GM12878 (cell line): ENCODE results near the gene SERPINH1. TPM values are rescaled to one million over a fixed set of nuclear protein-coding genes. Genes with fewer than 3 reads are reported as not detected.

Source experiments
- ATAC-seq: fragments of 200-7000 bp; cut with Tn5 transposase; 3 replicates; pipeline ENCODE4 v1.9.1; 2020; ENCODE audit warnings: mild to moderate bottlenecking, moderate library complexity
- BruUV-seq: library from RNA; stranded (reverse); fragments of 400-500 nt; replicated peaks from 2 replicates; lab custom pipeline; 2021; lab: Mats Ljungman, UMichigan
- CTCF ChIA-PET: fragments of 300-600 bp; sonication (Branson Sonifier 250); formaldehyde crosslinking; extraction: SDS; loops from one replicate; lab custom pipeline; 2021; ENCODE audit warnings: inconsistent platforms; lab: Yijun Ruan, JAX
- POLR2A ChIA-PET: fragments of 350-600 bp; formaldehyde crosslinking; extraction: SDS; loops from one replicate; lab custom pipeline; 2021; ENCODE audit warnings: inconsistent platforms; lab: Charles Lee
- RAD21 ChIA-PET: fragments of 300-600 bp; sonication (Branson Sonifier 250); formaldehyde crosslinking; loops from one replicate; lab custom pipeline; 2023; ENCODE audit warnings: antibody characterized with exemption; ENCODE audit not compliant: unreplicated experiment; lab: Charles Lee
- SMC1A ChIA-PET: fragments of 300-600 bp; sonication (Branson Sonifier 250); formaldehyde crosslinking; loops from one replicate; lab custom pipeline; 2023; ENCODE audit not compliant: unreplicated experiment, uncharacterized antibody; lab: Charles Lee
- DNase-seq: peaks from one replicate; pipeline ENCODE4 v3.0.0-alpha.2; 2011; ENCODE audit warnings: low read depth, low spot score
- FAIRE-seq: peaks from 3 replicates; lab custom pipeline; 2011; peaks lifted over from hg19 to GRCh38; lab: Jason Lieb, UNC
- H2AFZ ChIP-seq: 2 replicates; pipeline ENCODE4 v1.6.0; 2011; ENCODE audit warnings: low read depth, low read length, control low read depth; ENCODE audit not compliant: control insufficient read depth
- H3K27ac ChIP-seq: 2 replicates; pipeline ENCODE4 v1.5.1; 2011; ENCODE audit warnings: control low read depth; ENCODE audit not compliant: control insufficient read depth, insufficient read depth
- H3K27me3 ChIP-seq, 2 experiments: replicated peaks in 1 of 2; 2 replicates each; pipeline versions ENCODE4 v1.6.0 to v1.6.1; 2011; ENCODE audit warnings: low read length in 1 of 2; ENCODE audit not compliant: control insufficient read depth in 2 of 2, insufficient read depth in 2 of 2
- H3K36me3 ChIP-seq, 2 experiments: 2 replicates each; pipeline ENCODE4 v1.5.1; 2011; ENCODE audit warnings: low read length in 1 of 2; ENCODE audit not compliant: control insufficient read depth in 2 of 2, insufficient read depth in 2 of 2
- H3K4me1 ChIP-seq: 2 replicates; pipeline ENCODE4 v1.6.1; 2011; ENCODE audit warnings: mild to moderate bottlenecking, low read length, moderate library complexity, mixed read lengths; ENCODE audit not compliant: control insufficient read depth, insufficient read depth
- H3K4me2 ChIP-seq: 2 replicates; pipeline ENCODE4 v1.6.0; 2011; ENCODE audit warnings: control low read depth; ENCODE audit not compliant: control insufficient read depth, insufficient read depth
- H3K4me3 ChIP-seq: fragments of 200-600 bp; sonication (generic); 2 replicates; pipeline ENCODE4 v1.5.1; 2016
- H3K79me2 ChIP-seq: 2 replicates; pipeline ENCODE4 v1.6.0; 2011; ENCODE audit warnings: low read length; ENCODE audit not compliant: control insufficient read depth, insufficient read depth
- H3K9ac ChIP-seq: 2 replicates; pipeline ENCODE4 v1.8.0; 2011; ENCODE audit warnings: low read length, control low read depth, mixed read lengths; ENCODE audit not compliant: control insufficient read depth, insufficient read depth
- H3K9me3 ChIP-seq: replicated peaks from 3 replicates; pipeline ENCODE4 v1.5.1; 2011; ENCODE audit warnings: mild to moderate bottlenecking, low read length; ENCODE audit not compliant: control insufficient read depth, insufficient read depth
- H4K20me1 ChIP-seq: 2 replicates; pipeline ENCODE4 v1.6.0; 2011; ENCODE audit not compliant: control insufficient read depth, insufficient read depth
- BRCA1 ChIP-seq: IDR thresholded peaks from 2 replicates; pipeline ENCODE4 v1.6.1; 2011; ENCODE audit warnings: low read depth, low read length, improper control_type of control experiment
- CBX5 ChIP-seq: sonication (generic); IDR thresholded peaks from 2 replicates; pipeline ENCODE4 v1.6.1; 2016; ENCODE audit warnings: low read depth, moderate library complexity, mild to moderate bottlenecking, inconsistent platforms
- CEBPB ChIP-seq, 2 experiments: fragments of 150-350 bp in 1 of 2; IDR thresholded peaks; 2 replicates each; pipeline ENCODE4 v1.6.1; 2012 to 2014; ENCODE audit warnings: low read depth in 2 of 2, low read length in 2 of 2, borderline replicate concordance in 1 of 2, inconsistent platforms in 1 of 2
- CHD4 ChIP-seq: fragments of 200-600 bp; sonication (generic); IDR thresholded peaks from 2 replicates; pipeline ENCODE4 v1.6.1; 2016; ENCODE audit warnings: mild to moderate bottlenecking
- CREM ChIP-seq: IDR thresholded peaks from 2 replicates; pipeline ENCODE4 v1.6.1; 2014; ENCODE audit warnings: antibody characterized with exemption, low read depth
- DPF2 ChIP-seq: fragments of 450-650 bp; IDR thresholded peaks from 2 replicates; pipeline ENCODE4 v1.6.1; 2017; ENCODE audit warnings: mild to moderate bottlenecking
- E2F8 ChIP-seq: fragments of 450-650 bp; IDR thresholded peaks from 2 replicates; pipeline ENCODE4 v1.6.1; 2018; ENCODE audit warnings: mild to moderate bottlenecking, low read depth, moderate library complexity; ENCODE audit not compliant: partially characterized antibody
- NFYA ChIP-seq: IDR thresholded peaks from 2 replicates; pipeline ENCODE4 v1.6.1; 2011; ENCODE audit warnings: low read depth, mild to moderate bottlenecking, low read length, improper control_type of control experiment, borderline replicate concordance
- POLR2A ChIP-seq: IDR thresholded peaks from 2 replicates; pipeline ENCODE4 v1.6.1; 2011; ENCODE audit warnings: low read depth, mild to moderate bottlenecking, low read length
- RB1 ChIP-seq: fragments of 450-650 bp; formaldehyde crosslinking; IDR thresholded peaks from 2 replicates; pipeline ENCODE4 v1.6.1; 2017; ENCODE audit warnings: mild to moderate bottlenecking, borderline replicate concordance
- SMARCA5 ChIP-seq: fragments of 450-650 bp; IDR thresholded peaks from 2 replicates; pipeline ENCODE4 v1.6.1; 2017; ENCODE audit warnings: mild to moderate bottlenecking
- SMC3 ChIP-seq: IDR thresholded peaks from 2 replicates; pipeline ENCODE4 v1.6.1; 2011; ENCODE audit warnings: low read length, improper control_type of control experiment, borderline replicate concordance
- ZNF592 ChIP-seq: fragments of 450-650 bp; IDR thresholded peaks from 2 replicates; pipeline ENCODE4 v1.6.1; 2017; ENCODE audit warnings: mild to moderate bottlenecking, moderate library complexity
- WGBS: methylation state at CpG from one replicate; pipeline ENCODE4 v1.1.6; 2016; ENCODE audit warnings: low lambda C conversion rate; ENCODE audit not compliant: insufficient replicate concordance, insufficient coverage; ENCODE audit errors: missing lambda C conversion rate; 5-methylcytosine and 5-hydroxymethylcytosine counted together
- in situ Hi-C: fragments of 300-500 bp; cut with MboI; formaldehyde crosslinking; loops from 9 replicates; pipeline ENCODE4 v1.14.3; 2018; ENCODE audit warnings: mixed read lengths
- intact Hi-C: fragments of 100-400 bp; cut with micrococcal nuclease; formaldehyde crosslinking; loops from one replicate; pipeline ENCODE4 v1.14.2; 2022; ENCODE audit not compliant: unreplicated experiment
- polyA plus RNA-seq, 11 experiments: library from polyadenylated mRNA; depleted of rRNA in 4 of 11; unstranded in 6 of 11; stranded (reverse) in 5 of 11; fragments of >200 nt; fragmentation: Nextera tagmentation in 4 of 11; fragmentation: Illumina TruSeq in 1 of 11; extraction: Ambion mirVana in 4 of 11; extraction: Trizol in 1 of 11; gene quantifications; 1 replicate in 1 of 11; 2 replicates in 10 of 11; pipeline versions ENCODE4 v1.2.1 to v1.2.3, GENCODE V29; 2011 to 2016; ENCODE audit warnings: inconsistent platforms in 2 of 11, missing spikeins in 2 of 11, low read depth in 1 of 11
- total RNA-seq, 4 experiments: library from RNA; depleted of rRNA in 3 of 4; stranded (reverse); fragments of >200 nt in 3 of 4; fragmentation: Illumina TruSeq in 1 of 4; extraction: Trizol in 1 of 4; gene quantifications; 2 replicates each; pipeline versions ENCODE4 v1.2.1 to v1.2.3, GENCODE V29; 2013 to 2021
- TF ChIP-seq, protein P1 (sequence below): fragments of 450-650 bp; IDR thresholded peaks from 2 replicates; pipeline ENCODE4 v1.6.1; 2017; ENCODE audit warnings: mild to moderate bottlenecking, moderate library complexity

SERPINH1 gene
- total and polyA plus RNA-seq, 10 of the 15 experiments (the other 5 are each of a cell fraction or from before 2014, with no cell fraction given): 0.34 to 19.8 (median 13.7) TPM

GRCh38 chr11:75591966-75592365 is 29.9 kb downstream of the SERPINH1 start:
- Histone ChIP-seq H3K9me3 (no peaks in the 10 kb centered on the region), H2AFZ (no peak overlapping the region), H3K27me3 (no peaks in the 10 kb centered on the region; a peak in 2 of 4 replicates), H3K4me2 (no peak overlapping the region), H3K4me3 (no peak overlapping the region), H3K4me1 (peaks cover 8% of the 10 kb centered on the region), H3K9ac (no peak overlapping the region), H3K79me2 (no peaks in the 10 kb centered on the region), H3K27ac (no peak overlapping the region), H4K20me1 (no peaks in the 10 kb centered on the region), H3K36me3 (no peaks in the 10 kb centered on the region)
- CTCF ChIA-PET: interaction anchor here (0.9 to 1.0 kb wide), 2 partner anchors 9 to 560 kb away, joined by 3 read pairs; no protein-coding TSS in a partner anchor
- SMC1A ChIA-PET: interaction anchor here (0.6 to 1.1 kb wide), 3 partner anchors 85 to 1876 kb away, joined by 3 read pairs; no protein-coding TSS in a partner anchor
- BruUV-seq: no TSS peak
- FAIRE-seq (no peak), DNase-seq (no peak), ATAC-seq (no peak)
- intact Hi-C loops (loop anchor here (10.0 kb wide), 1 partner anchor 173 kb away; the partner anchor contains the start of gene DGAT2), in situ Hi-C loops (no loop called here)
- 41% methylated on average over 6 of the region's 6 CpGs for WGBS
- RAD21 ChIA-PET: no interaction called here
- POLR2A ChIA-PET: no interaction called here
- TF ChIP-seq DPF2: no peak
- TF ChIP-seq NFYA: no peak
- no peak for TF ChIP-seq ZNF592
- TF ChIP-seq, protein P1, sequence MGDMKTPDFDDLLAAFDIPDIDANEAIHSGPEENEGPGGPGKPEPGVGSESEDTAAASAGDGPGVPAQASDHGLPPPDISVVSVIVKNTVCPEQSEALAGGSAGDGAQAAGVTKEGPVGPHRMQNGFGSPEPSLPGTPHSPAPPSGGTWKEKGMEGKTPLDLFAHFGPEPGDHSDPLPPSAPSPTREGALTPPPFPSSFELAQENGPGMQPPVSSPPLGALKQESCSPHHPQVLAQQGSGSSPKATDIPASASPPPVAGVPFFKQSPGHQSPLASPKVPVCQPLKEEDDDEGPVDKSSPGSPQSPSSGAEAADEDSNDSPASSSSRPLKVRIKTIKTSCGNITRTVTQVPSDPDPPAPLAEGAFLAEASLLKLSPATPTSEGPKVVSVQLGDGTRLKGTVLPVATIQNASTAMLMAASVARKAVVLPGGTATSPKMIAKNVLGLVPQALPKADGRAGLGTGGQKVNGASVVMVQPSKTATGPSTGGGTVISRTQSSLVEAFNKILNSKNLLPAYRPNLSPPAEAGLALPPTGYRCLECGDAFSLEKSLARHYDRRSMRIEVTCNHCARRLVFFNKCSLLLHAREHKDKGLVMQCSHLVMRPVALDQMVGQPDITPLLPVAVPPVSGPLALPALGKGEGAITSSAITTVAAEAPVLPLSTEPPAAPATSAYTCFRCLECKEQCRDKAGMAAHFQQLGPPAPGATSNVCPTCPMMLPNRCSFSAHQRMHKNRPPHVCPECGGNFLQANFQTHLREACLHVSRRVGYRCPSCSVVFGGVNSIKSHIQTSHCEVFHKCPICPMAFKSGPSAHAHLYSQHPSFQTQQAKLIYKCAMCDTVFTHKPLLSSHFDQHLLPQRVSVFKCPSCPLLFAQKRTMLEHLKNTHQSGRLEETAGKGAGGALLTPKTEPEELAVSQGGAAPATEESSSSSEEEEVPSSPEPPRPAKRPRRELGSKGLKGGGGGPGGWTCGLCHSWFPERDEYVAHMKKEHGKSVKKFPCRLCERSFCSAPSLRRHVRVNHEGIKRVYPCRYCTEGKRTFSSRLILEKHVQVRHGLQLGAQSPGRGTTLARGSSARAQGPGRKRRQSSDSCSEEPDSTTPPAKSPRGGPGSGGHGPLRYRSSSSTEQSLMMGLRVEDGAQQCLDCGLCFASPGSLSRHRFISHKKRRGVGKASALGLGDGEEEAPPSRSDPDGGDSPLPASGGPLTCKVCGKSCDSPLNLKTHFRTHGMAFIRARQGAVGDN: no peak
- no peak for TF ChIP-seq SMC3
- no peak for TF ChIP-seq CBX5
- TF ChIP-seq CREM: no peak
- TF ChIP-seq CHD4: no peak
- TF ChIP-seq RB1: no peak
- TF ChIP-seq CEBPB (IDR thresholded peaks at IDR 0.05; ENCODE audit: borderline replicate concordance in 1 of 2, low read depth in 2 of 2, low read length in 2 of 2): no peak
- TF ChIP-seq SMARCA5: no peak
- no peak for TF ChIP-seq POLR2A
- TF ChIP-seq E2F8: no peak
- no peak for TF ChIP-seq BRCA1
